NCI-H460 (cell line): ENCODE results near the gene SAV1. TPM values are rescaled to one million over a fixed set of nuclear protein-coding genes. Genes with fewer than 3 reads are reported as not detected.

Source experiments
- DNase-seq: peaks from one replicate; pipeline ENCODE4 v3.0.0-alpha.2; 2016; ENCODE audit warnings: low read depth; ENCODE audit errors: extremely low read depth
- small RNA-seq, 2 experiments: library from RNA; depleted of rRNA; stranded (forward); fragments of <200 nt; gene quantifications; one replicate each; pipeline ENCODE3, GENCODE V24; 2014
- total RNA-seq: library from RNA; depleted of rRNA; stranded (reverse); fragments of >200 nt; shearing (Covaris generic); gene quantifications from 2 replicates; pipeline ENCODE4 v1.2.3, GENCODE V29; 2014; rRNA removed

The SAV1 gene
- total RNA-seq, 1 experiment from 2014 or later, result 71.8 TPM

- DNase-seq, result no peak
Measured at GRCh38 chr14:50610465-50610864, 57.6 kb downstream of the SAV1 start.

DNA sequence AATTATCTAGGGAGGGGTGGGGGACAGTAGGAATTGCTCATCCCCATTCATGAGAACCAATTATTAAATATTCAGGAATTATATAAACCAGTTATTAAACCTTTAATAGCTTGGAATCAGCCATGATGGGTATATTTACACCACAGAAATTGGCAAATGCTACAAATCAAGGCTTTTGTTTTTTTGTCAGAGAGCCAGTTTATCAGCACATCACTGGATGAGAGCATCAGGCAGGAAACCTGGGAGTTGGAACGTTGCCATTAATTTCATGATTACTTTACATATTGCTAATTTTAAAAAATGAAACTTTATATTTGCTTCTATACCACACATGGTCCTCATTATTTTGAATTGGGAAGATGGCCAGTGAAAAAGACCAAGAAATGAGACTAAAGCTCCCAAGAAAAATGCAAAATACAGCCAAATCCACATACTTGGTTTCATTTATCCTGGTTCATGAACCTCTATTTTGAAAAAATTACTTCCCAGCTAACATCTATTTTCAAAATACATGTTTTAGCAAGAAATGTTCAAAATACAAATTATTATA, 59.7 kb downstream of the SAV1 start:
- DNase-seq, result no peak

DNA sequence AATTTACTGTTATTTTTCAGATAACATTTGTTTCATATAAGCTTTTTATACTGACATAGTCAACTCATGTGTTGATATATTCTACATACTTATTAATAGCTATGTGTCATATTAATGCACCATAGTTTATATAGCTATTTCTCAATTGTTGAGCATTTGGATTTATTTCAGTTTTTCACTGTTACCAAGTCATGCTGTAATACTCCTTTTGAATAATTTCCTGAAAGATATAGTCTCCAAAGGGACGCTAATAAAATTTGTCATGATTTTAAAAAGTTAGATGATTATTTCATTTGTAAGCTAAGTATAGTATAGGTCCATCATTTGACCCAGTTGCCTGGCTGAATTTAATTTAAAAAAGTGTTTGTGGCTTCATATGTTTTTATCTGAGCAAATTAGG, 60.3 kb downstream of the SAV1 start:
- DNase-seq, result no peak

- no peak for DNase-seq
Measured at GRCh38 chr14:50607181-50607580, 60.9 kb downstream of the SAV1 start.

DNA sequence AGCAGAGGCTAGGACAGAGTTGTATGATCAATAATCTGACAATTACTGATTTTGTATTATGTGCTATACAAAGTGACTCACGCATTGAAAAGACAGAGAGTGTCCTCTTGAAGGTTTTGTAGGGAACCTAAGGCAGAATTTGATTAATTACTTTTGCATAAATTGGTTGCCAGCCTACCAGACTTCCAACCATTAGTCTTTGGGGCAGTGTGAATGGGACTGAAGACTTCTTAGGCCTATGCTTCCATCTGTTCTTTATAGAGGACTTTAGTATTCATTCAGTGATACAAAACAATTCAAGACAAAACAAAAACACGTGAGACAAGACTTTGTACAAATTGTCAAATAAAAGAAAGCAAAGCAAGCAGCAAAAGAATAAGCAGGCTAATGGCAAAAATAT, 61.6 kb downstream of the SAV1 start:
- DNase-seq, result no peak

DNA sequence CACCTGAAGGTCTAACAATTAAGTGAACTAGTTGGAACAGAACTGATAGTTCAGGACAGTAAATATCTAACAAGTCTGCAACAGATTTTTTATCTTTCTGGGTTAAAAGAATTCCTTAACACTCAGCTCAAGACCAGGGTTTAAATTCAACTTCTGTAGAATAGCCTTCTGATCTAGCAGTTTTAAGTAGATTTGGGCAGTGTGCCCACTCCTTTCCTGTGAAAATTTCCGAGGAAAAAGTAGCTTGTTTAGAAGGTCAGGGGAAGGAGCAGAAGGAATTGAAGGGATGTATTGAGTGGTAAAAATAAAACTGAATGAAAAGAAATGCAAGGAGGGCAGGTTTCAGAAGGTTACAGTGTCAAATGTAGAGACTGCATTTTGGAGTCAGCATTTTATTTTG, 62.3 kb downstream of the SAV1 start:
- no peak for DNase-seq

DNA sequence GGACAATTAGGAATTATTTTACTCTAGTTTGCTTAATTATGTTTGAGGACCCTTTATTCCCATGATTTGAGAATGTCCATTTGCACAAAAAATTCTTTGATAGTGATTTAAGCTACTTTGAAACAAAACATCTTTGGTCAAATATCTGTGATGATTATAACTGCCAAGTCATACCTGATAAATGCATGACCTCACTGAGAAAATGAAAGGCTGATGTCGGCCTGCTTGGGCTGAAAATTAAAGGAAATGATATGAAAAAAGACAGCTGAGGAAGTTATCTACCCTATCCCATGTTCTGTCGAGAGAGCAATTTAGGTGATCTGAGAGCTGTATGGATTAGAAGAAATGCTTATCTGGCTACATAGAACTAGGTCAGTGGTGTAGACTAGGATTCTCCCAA, 64.5 kb downstream of the SAV1 start:
- no peak for DNase-seq

DNA sequence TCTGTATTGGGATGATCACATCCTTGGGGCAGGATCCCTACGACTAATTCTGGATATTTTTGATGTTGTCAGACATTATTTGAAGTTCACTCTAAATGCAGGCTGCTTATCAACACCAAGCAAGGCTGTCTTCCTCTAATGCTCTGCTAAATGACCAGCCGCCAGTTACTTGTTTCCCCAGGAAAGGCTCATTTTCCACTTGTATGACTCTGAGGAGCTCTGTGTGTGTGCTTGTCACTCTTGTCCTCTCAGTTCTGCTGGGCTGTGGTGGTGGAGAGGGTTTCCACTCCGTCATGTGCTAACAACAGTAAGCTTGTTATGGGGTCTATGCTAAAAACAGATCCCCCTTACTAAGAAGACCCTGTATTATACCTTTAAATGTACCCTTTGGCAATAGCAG, 66.1 kb downstream of the SAV1 start:
- DNase-seq, result no peak

DNA sequence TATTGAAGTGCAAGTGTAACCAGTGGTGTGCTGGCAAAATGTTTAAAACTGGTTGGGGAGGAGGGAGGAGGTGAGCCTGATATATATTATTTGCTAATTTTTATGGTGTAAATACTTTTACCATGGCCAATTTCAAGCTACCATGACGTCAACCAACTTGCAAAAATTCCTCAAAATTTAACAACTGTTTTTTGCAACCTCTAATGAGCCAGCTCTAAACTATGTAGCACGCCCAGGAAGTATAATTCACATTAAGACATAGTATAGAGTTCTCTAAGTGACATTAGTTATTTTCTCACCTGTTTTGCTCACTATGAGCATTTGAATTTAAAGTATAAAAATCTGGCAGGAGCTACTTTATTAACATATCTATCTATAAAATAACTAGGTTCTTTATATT, 66.7 kb downstream of the SAV1 start:
- peak; percentile 20 for DNase-seq

DNA sequence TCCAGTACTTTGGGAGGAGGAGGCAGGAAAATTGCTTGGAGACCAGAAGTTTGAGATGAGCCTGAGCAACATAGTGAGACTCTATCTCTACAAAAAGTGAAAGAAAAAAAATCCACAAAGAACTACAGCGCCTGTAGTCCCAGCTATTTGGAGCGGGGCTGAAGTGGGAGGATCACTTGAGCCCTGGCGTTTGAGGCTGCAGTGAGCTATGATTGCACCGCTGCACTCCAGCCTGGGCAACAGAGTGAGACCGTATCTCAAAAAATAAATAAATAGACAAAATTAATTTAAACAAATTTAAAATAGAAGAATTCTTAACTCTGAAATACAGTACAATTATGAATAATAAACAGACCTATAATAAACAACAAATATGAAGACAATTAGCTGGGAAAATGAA, 67.3 kb downstream of the SAV1 start:
- peak; percentile 55 for DNase-seq

GRCh38 chr14:50599700-50600444, 68.2 kb downstream of the SAV1 start:
- peak; percentile 64 for DNase-seq

GRCh38 chr14:50598765-50599164, 69.3 kb downstream of the SAV1 start:
- DNase-seq, result no peak

DNA sequence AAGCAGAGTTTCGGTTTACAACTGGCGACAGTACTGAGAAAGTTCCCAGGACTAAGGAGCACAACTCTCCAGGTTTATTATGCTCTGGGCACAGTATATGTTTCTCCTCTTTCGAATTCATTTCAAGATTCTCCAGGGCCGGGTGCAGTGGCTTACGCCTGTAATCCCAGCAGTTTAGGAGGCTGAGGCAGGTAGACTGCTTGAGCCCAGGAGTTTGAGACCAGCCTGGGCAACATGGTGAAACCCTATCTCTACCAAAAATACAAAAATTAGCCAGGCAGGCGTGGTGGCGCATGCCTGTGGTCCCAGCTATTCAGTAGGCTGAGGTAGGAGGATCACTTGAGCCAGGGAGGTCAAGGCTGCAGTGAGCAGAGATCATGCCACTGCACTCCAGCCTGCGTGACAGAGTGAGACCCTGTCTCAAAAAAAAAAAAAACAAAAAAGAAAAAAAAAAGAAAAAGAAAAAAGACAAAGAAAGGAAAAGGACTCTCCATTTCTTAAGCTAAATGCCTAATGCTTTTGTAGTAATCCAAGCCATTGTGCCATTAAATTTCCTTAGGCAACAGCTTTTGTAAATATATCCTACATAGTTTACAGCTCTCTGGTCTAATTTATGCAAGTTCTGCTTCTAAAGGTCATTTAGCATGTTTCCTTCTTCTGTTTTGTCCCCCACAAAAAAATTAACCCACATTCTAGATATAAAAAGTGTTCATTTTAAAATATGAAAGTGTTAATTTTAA, 73.4 kb downstream of the SAV1 start:
- DNase-seq, result no peak

GRCh38 chr14:50590464-50590863, 77.6 kb downstream of the SAV1 start:
- DNase-seq, result no peak

Small RNA genes within 50 kb of the gene (small RNA-seq; reads per million reads assigned to genes)
- 0 to 0.02 reads per million in 2 experiments for gene RN7SL452P

Other genes starting within 250 kb of the SAV1 start
- 37.1 and 42.5 TPM in 2 replicates for gene MAP4K5, start 135.7 kb downstream of the SAV1 start, total RNA-seq
- gene ATL1, start 108.2 kb downstream of the SAV1 start, total RNA-seq, result 2.4 and 2.7 TPM in 2 replicates
- 25.6 and 31.7 TPM in 2 replicates for gene NIN, start 162.9 kb upstream of the SAV1 start, total RNA-seq
- not detected in 2 replicates for gene ABHD12B, start 203.7 kb upstream of the SAV1 start, total RNA-seq